ENCODE measurements around the gene BOC. TPM values are rescaled to one million over a fixed set of nuclear protein-coding genes. Genes with fewer than 3 reads are reported as not detected.

BOC gene
- total RNA-seq, 1 donor from 2014 or later = 4.2 TPM

GRCh38 chr3:113279686-113280085 lies 68.3 kb downstream of the BOC start:
- Mint-ChIP-seq H3K9me3 (no peaks in the 10 kb centered on the region), H3K4me3 (ENCODE audit: low read depth) (no peak overlapping the region), H3K27ac (no peak overlapping the region), H3K4me1 (ENCODE audit: low read depth) (peaks cover 9% of the 10 kb centered on the region), H3K36me3 (ENCODE audit: low read depth) (no peaks in the 10 kb centered on the region), H3K27me3 (ENCODE audit: low read depth) (no peaks in the 10 kb centered on the region)
- no peak for DNase-seq (ENCODE audit: low spot score)
- intact Hi-C loops (cut with micrococcal nuclease) = no loop called here

- Mint-ChIP-seq H3K4me1 (ENCODE audit: low read depth) (peaks cover 10% of the 10 kb centered on the region), H3K4me3 (ENCODE audit: low read depth) (no peak overlapping the region), H3K36me3 (ENCODE audit: low read depth) (no peaks in the 10 kb centered on the region)
Measured at GRCh38 chr3:113283306-113283705, 71.9 kb downstream of the BOC start.

GRCh38 chr3:113284453-113285050 lies 73.2 kb downstream of the BOC start:
- Mint-ChIP-seq H3K9me3 (no peaks in the 10 kb centered on the region), H3K4me3 (ENCODE audit: low read depth) (no peak overlapping the region), H3K27ac (no peak overlapping the region), H3K4me1 (ENCODE audit: low read depth) (peaks cover 10% of the 10 kb centered on the region), H3K27me3 (ENCODE audit: low read depth) (no peaks in the 10 kb centered on the region), H3K36me3 (ENCODE audit: low read depth) (no peaks in the 10 kb centered on the region)
- intact Hi-C loops (cut with micrococcal nuclease) = no loop called here
- no peak for DNase-seq (ENCODE audit: low spot score)

More at GRCh38 chr3:113283306-113283705, 71.9 kb downstream of the BOC start:
- no peaks in the 10 kb centered on the region for H3K9me3 Mint-ChIP-seq
- no peak overlapping the region for H3K27ac Mint-ChIP-seq
- no peak for DNase-seq (ENCODE audit: low spot score)
- no peaks in the 10 kb centered on the region for H3K27me3 Mint-ChIP-seq (ENCODE audit: low read depth)
- intact Hi-C loops (cut with micrococcal nuclease) = no loop called here

- Mint-ChIP-seq H3K9me3 (no peaks in the 10 kb centered on the region), H3K36me3 (ENCODE audit: low read depth) (no peaks in the 10 kb centered on the region), H3K4me1 (ENCODE audit: low read depth) (peaks cover 10% of the 10 kb centered on the region), H3K4me3 (ENCODE audit: low read depth) (no peak overlapping the region), H3K27ac (no peak overlapping the region), H3K27me3 (ENCODE audit: low read depth) (no peaks in the 10 kb centered on the region)
- intact Hi-C loops (cut with micrococcal nuclease) = no loop called here
- no peak for DNase-seq (ENCODE audit: low spot score)
Measured at GRCh38 chr3:113285226-113285625, 73.9 kb downstream of the BOC start.

- Mint-ChIP-seq H3K27me3 (ENCODE audit: low read depth) (no peaks in the 10 kb centered on the region), H3K4me3 (ENCODE audit: low read depth) (no peak overlapping the region), H3K4me1 (ENCODE audit: low read depth) (peaks cover 10% of the 10 kb centered on the region), H3K9me3 (no peaks in the 10 kb centered on the region), H3K27ac (no peak overlapping the region), H3K36me3 (ENCODE audit: low read depth) (no peaks in the 10 kb centered on the region)
- DNase-seq (ENCODE audit: low spot score) = no peak
- intact Hi-C loops (cut with micrococcal nuclease) = no loop called here
Measured at GRCh38 chr3:113285741-113286140, 74.4 kb downstream of the BOC start.

GRCh38 chr3:113286524-113286923 lies 75.2 kb downstream of the BOC start:
- no peak overlapping the region for H3K4me3 Mint-ChIP-seq (ENCODE audit: low read depth)
- no peak for DNase-seq (ENCODE audit: low spot score)
- intact Hi-C loops (cut with micrococcal nuclease) = no loop called here
- H3K36me3 Mint-ChIP-seq (ENCODE audit: low read depth) = no peaks in the 10 kb centered on the region
- H3K9me3 Mint-ChIP-seq = no peaks in the 10 kb centered on the region
- H3K4me1 Mint-ChIP-seq (ENCODE audit: low read depth) = peaks cover 7% of the 10 kb centered on the region
- H3K27me3 Mint-ChIP-seq (ENCODE audit: low read depth) = no peaks in the 10 kb centered on the region
- no peak overlapping the region for H3K27ac Mint-ChIP-seq

GRCh38 chr3:113287111-113287802 lies 75.9 kb downstream of the BOC start:
- Mint-ChIP-seq H3K36me3 (ENCODE audit: low read depth) (no peaks in the 10 kb centered on the region), H3K27ac (no peak overlapping the region), H3K27me3 (ENCODE audit: low read depth) (no peaks in the 10 kb centered on the region), H3K4me3 (ENCODE audit: low read depth) (no peak overlapping the region), H3K9me3 (no peaks in the 10 kb centered on the region), H3K4me1 (ENCODE audit: low read depth) (peaks cover 6% of the 10 kb centered on the region)
- intact Hi-C loops (cut with micrococcal nuclease) = no loop called here
- no peak for DNase-seq (ENCODE audit: low spot score)

GRCh38 chr3:113287803-113288648 lies 76.7 kb downstream of the BOC start:
- H3K27me3 Mint-ChIP-seq (ENCODE audit: low read depth) = no peaks in the 10 kb centered on the region
- intact Hi-C loops (cut with micrococcal nuclease) = loop anchor here (1.0 to 2.0 kb wide), 2 partner anchors 151 to 237 kb away; no protein-coding TSS in a partner anchor
- H3K27ac Mint-ChIP-seq = no peak overlapping the region
- peaks cover 6% of the 10 kb centered on the region for H3K4me1 Mint-ChIP-seq (ENCODE audit: low read depth)
- DNase-seq (ENCODE audit: low spot score) = no peak
- no peak overlapping the region for H3K4me3 Mint-ChIP-seq (ENCODE audit: low read depth)
- no peaks in the 10 kb centered on the region for H3K36me3 Mint-ChIP-seq (ENCODE audit: low read depth)
- no peaks in the 10 kb centered on the region for H3K9me3 Mint-ChIP-seq

GRCh38 chr3:113288881-113289280 lies 77.5 kb downstream of the BOC start:
- DNase-seq (ENCODE audit: low spot score) = no peak
- Mint-ChIP-seq H3K36me3 (ENCODE audit: low read depth) (no peaks in the 10 kb centered on the region), H3K27ac (no peak overlapping the region), H3K4me1 (ENCODE audit: low read depth) (peaks cover 6% of the 10 kb centered on the region), H3K27me3 (ENCODE audit: low read depth) (no peaks in the 10 kb centered on the region), H3K9me3 (no peaks in the 10 kb centered on the region), H3K4me3 (ENCODE audit: low read depth) (no peak overlapping the region)
- intact Hi-C loops (cut with micrococcal nuclease) = loop anchor here (1.0 to 2.0 kb wide), 2 partner anchors 152 to 238 kb away; no protein-coding TSS in a partner anchor

- H3K27ac Mint-ChIP-seq = no peak overlapping the region
Measured at GRCh38 chr3:113291572-113291971, 80.2 kb downstream of the BOC start.

GRCh38 chr3:113292933-113293332 lies 81.6 kb downstream of the BOC start:
- no peaks in the 10 kb centered on the region for H3K36me3 Mint-ChIP-seq (ENCODE audit: low read depth)
- H3K9me3 Mint-ChIP-seq = no peaks in the 10 kb centered on the region
- no peaks in the 10 kb centered on the region for H3K27me3 Mint-ChIP-seq (ENCODE audit: low read depth)
- intact Hi-C loops (cut with micrococcal nuclease) = no loop called here
- no peak for DNase-seq (ENCODE audit: low spot score)
- no peaks in the 10 kb centered on the region for H3K4me1 Mint-ChIP-seq (ENCODE audit: low read depth)
- H3K4me3 Mint-ChIP-seq (ENCODE audit: low read depth) = no peak overlapping the region
- H3K27ac Mint-ChIP-seq = no peak overlapping the region

More at GRCh38 chr3:113291572-113291971, 80.2 kb downstream of the BOC start:
- no peaks in the 10 kb centered on the region for H3K9me3 Mint-ChIP-seq
- H3K4me3 Mint-ChIP-seq (ENCODE audit: low read depth) = no peak overlapping the region
- H3K27me3 Mint-ChIP-seq (ENCODE audit: low read depth) = no peaks in the 10 kb centered on the region
- DNase-seq (ENCODE audit: low spot score) = no peak
- H3K36me3 Mint-ChIP-seq (ENCODE audit: low read depth) = no peaks in the 10 kb centered on the region
- intact Hi-C loops (cut with micrococcal nuclease) = no loop called here
- peaks cover 6% of the 10 kb centered on the region for H3K4me1 Mint-ChIP-seq (ENCODE audit: low read depth)

- intact Hi-C loops (cut with micrococcal nuclease) = no loop called here
- no peak for DNase-seq (ENCODE audit: low spot score)
- Mint-ChIP-seq H3K27ac (no peak overlapping the region), H3K4me3 (ENCODE audit: low read depth) (no peak overlapping the region), H3K9me3 (no peaks in the 10 kb centered on the region), H3K36me3 (ENCODE audit: low read depth) (no peaks in the 10 kb centered on the region), H3K27me3 (ENCODE audit: low read depth) (no peaks in the 10 kb centered on the region), H3K4me1 (ENCODE audit: low read depth) (no peaks in the 10 kb centered on the region)
Measured at GRCh38 chr3:113293348-113293747, 82.0 kb downstream of the BOC start.

- Mint-ChIP-seq H3K27ac (no peak overlapping the region), H3K4me1 (ENCODE audit: low read depth) (no peaks in the 10 kb centered on the region), H3K4me3 (ENCODE audit: low read depth) (no peak overlapping the region), H3K9me3 (no peaks in the 10 kb centered on the region), H3K27me3 (ENCODE audit: low read depth) (peaks cover 3% of the 10 kb centered on the region), H3K36me3 (ENCODE audit: low read depth) (no peaks in the 10 kb centered on the region)
- intact Hi-C loops (cut with micrococcal nuclease) = no loop called here
- no peak for DNase-seq (ENCODE audit: low spot score)
Measured at GRCh38 chr3:113295463-113295862, 84.1 kb downstream of the BOC start.

All from activated T-helper 2 cell treated with anti-CD3 and anti-CD28 coated beads, Interferon-gamma antibody, Interleukin-2, Interleukin-4, amounts not matched to agents 10 μg/mL and 5 μg/mL and 100 μg/mL, durations not matched to agents 14 hours and 24 hours and 36 hours (primary cell).